Kidney (tissue), 14 donors: ENCODE data around the gene ZDHHC8. TPM values are rescaled to one million over a fixed set of nuclear protein-coding genes. Genes with fewer than 3 reads are reported as not detected.

ENCODE experiments used
- DNase-seq, 5 donors: peaks; one replicate each; pipeline ENCODE4 v3.0.0-alpha.2; 2013 to 2020
- FAIRE-seq: peaks from 2 replicates; lab custom pipeline; 2012; peaks lifted over from hg19 to GRCh38; lab: Jason Lieb, UNC
- H3K27ac ChIP-seq, 2 donors: one replicate each; pipeline ENCODE4 v1.7.0; 2013; ENCODE audit warnings: low read depth in 2 of 2, low read length in 2 of 2, inconsistent platforms in 1 of 2
- H3K27me3 ChIP-seq: one replicate; pipeline ENCODE4 v1.7.1; 2013; ENCODE audit warnings: low read length, inconsistent platforms; ENCODE audit not compliant: control insufficient read depth, insufficient read depth
- H3K36me3 ChIP-seq, 3 donors: one replicate each; pipeline versions ENCODE4 v1.7.0 to v1.7.1; 2013; ENCODE audit warnings: low read length in 3 of 3, control low read depth in 1 of 3, inconsistent platforms in 1 of 3; ENCODE audit not compliant: insufficient read depth in 3 of 3, control insufficient read depth in 2 of 3
- H3K4me1 ChIP-seq, 3 donors: one replicate each; pipeline versions ENCODE4 v1.7.0 to v1.7.1; 2013; ENCODE audit warnings: low read length in 3 of 3, inconsistent platforms in 1 of 3, low read depth in 1 of 3; ENCODE audit not compliant: control insufficient read depth in 2 of 3, insufficient read depth in 2 of 3
- H3K4me3 ChIP-seq, 3 donors: one replicate each; pipeline versions ENCODE4 v1.7.0 to v1.8.1; 2013; ENCODE audit warnings: low read length in 3 of 3, control low read depth in 1 of 3, inconsistent platforms in 1 of 3
- H3K9ac ChIP-seq, 3 donors: one replicate each; pipeline versions ENCODE4 v1.7.0 to v1.7.1; 2013; ENCODE audit warnings: low read length in 3 of 3, control low read depth in 1 of 3, inconsistent platforms in 1 of 3
- H3K9me3 ChIP-seq, 3 donors: one replicate each; pipeline versions ENCODE4 v1.7.0 to v1.7.1; 2013; ENCODE audit warnings: low read length in 3 of 3, control low read depth in 1 of 3, inconsistent platforms in 1 of 3; ENCODE audit not compliant: control insufficient read depth in 2 of 3, insufficient read depth in 1 of 3
- CTCF ChIP-seq: IDR thresholded peaks from 3 replicates; pipeline ENCODE4 v1.5.1; 2012; ENCODE audit warnings: mild to moderate bottlenecking, moderate library complexity, borderline replicate concordance; ENCODE audit not compliant: insufficient read depth; ENCODE audit errors: extremely low read depth
- intact Hi-C: fragments of 100-400 bp; cut with DNase I; formaldehyde crosslinking; loops from one replicate; pipeline ENCODE4 v1.11.1; 2022
- polyA plus RNA-seq: library from polyadenylated mRNA; stranded (reverse); fragments of 350-450 nt; fragmentation: Illumina TruSeq; extraction: RNeasy Lipid Tissue Mini Kit (QIAGEN cat#74804); gene quantifications from one replicate; pipeline ENCODE4 v1.2.3, GENCODE V29; 2014; ENCODE audit warnings: low read depth, low replicate concordance; ENCODE audit not compliant: insufficient read depth
- total RNA-seq: library from RNA; stranded (reverse); fragmentation: NEBNext Ultra II Directional; extraction: Animal tissue kit (Norgen Biotek cat#: 25700); gene quantifications from one replicate; pipeline ENCODE4 v1.2.1, GENCODE V29; 2021
- donor health status: control.
- donor health status: control.
- donor health status: control.
- donor health status: control.
- donor health status: control.
- donor health status: DM: yes; HTN: yes; CAD: no.
- donor health status: Normal renal cell carcinoma (clear cell type).

ZDHHC8 gene
- total and polyA plus RNA-seq, 2 donors from 2014 or later: 18.8 to 57.1 TPM

- H3K27ac ChIP-seq: no peak overlapping the region
- peaks cover 0 to under 1% (median 0%) of the 10 kb centered on the region in 3 donors for H3K4me1 ChIP-seq
- no peak overlapping the region for H3K9ac ChIP-seq
- FAIRE-seq (no peak), DNase-seq (no peak)
- H3K27me3 ChIP-seq: no peaks in the 10 kb centered on the region
- H3K36me3 ChIP-seq: peaks cover 0 to 4% (median 0%) of the 10 kb centered on the region in 3 donors
- H3K4me3 ChIP-seq: no peak overlapping the region
- H3K9me3 ChIP-seq: no peaks in the 10 kb centered on the region
- intact Hi-C loops: no loop called here
- TF ChIP-seq CTCF: no peak
These were observed 11.4 kb downstream of the ZDHHC8 start for GRCh38 chr22:20142711-20143621.

- H3K27ac ChIP-seq: no peak overlapping the region
- no peak for FAIRE-seq
- DNase-seq: no peak
- H3K9me3 ChIP-seq: no peaks in the 10 kb centered on the region
- no peaks in the 10 kb centered on the region for H3K27me3 ChIP-seq
- no peak overlapping the region for H3K9ac ChIP-seq
- H3K4me1 ChIP-seq: no peaks in the 10 kb centered on the region
- H3K4me3 ChIP-seq: no peak overlapping the region
- intact Hi-C loops: no loop called here
- TF ChIP-seq CTCF: no peak
- peaks cover 0 to 4% (median 0%) of the 10 kb centered on the region in 3 donors for H3K36me3 ChIP-seq
These were observed 12.5 kb downstream of the ZDHHC8 start for GRCh38 chr22:20143883-20144665.

- Histone ChIP-seq H3K9ac (no peak overlapping the region), H3K36me3 (no peaks in the 10 kb centered on the region), H3K4me3 (no peak overlapping the region), H3K27me3 (no peaks in the 10 kb centered on the region), H3K4me1 (no peaks in the 10 kb centered on the region), H3K27ac (no peak overlapping the region), H3K9me3 (no peaks in the 10 kb centered on the region)
- no peak for FAIRE-seq
- TF ChIP-seq CTCF: no peak
- intact Hi-C loops: no loop called here
- no peak for DNase-seq
These were observed 13.7 kb downstream of the ZDHHC8 start for GRCh38 chr22:20145206-20145831.
